Limb (tissue), 2 donors: ENCODE measurements around the gene MRTFA.

ENCODE experiments used
- DNase-seq, 2 donors: peaks; one replicate each; pipeline ENCODE4 v3.0.0-alpha.2; 2016; ENCODE audit errors: extremely low spot score in 2 of 2

The MRTFA gene

GRCh38 chr22:40472579-40472978 lies 163.9 kb downstream of the MRTFA start:
- no peak for DNase-seq

DNA sequence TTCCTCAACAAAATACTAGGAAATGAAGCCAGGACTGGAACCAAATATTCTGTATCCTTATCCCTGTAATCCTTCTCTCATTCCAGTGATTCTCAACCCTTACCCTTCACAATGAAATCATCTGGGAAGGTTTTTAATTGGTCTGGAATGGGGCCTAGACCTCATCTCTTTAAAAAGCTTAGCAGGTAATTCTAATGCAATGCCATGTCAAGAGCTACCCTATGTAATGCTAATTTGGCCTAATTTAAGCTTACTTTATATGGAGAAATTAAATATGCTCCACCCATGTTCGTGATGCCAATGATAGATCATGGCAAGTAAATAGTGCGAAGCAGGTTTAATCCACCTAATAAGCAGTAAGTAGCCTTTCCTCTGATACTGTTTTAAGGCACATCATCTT lies 164.5 kb downstream of the MRTFA start:
- DNase-seq, result no peak

DNA sequence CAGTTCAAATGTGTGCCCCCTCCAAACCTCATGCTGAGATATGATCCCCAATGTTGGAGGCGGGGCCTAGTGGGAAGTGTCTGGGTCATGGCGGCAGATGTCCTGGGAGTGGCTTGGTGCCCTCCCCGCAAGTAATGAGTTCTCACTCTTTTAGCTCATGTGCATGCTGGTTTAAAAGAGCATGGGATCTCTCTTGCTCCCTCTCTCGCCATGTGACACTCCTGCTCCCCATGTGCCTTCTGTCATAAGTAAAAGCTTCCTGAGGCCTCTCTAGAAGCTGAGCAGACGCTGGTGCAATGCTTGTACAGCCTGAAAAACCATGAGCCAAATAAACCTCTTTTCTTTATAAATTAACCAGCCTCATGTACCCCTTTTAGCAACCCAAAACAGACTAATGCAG lies 167.3 kb downstream of the MRTFA start:
- DNase-seq, result no peak

DNA sequence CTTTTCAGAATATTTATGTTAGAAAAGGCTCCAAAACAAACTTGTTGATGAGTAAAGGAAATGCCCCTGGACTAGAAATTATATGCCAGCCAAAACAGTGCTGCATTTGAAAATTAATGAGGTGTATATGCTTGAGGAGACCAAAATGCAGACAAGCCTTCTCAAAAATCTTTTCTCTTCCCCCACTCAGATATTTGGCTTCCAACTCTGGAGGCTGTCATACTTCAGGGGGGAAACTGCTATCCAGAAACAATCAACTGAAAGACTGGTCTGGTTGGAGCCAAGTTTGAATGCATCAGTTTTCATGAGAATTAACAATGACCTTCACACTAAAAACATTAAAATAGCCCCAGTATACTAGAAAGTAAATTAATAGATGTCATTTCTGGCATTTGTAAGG lies 167.9 kb downstream of the MRTFA start:
- no peak for DNase-seq

GRCh38 chr22:40466976-40467375 lies 169.5 kb downstream of the MRTFA start:
- DNase-seq, result no peak

DNA sequence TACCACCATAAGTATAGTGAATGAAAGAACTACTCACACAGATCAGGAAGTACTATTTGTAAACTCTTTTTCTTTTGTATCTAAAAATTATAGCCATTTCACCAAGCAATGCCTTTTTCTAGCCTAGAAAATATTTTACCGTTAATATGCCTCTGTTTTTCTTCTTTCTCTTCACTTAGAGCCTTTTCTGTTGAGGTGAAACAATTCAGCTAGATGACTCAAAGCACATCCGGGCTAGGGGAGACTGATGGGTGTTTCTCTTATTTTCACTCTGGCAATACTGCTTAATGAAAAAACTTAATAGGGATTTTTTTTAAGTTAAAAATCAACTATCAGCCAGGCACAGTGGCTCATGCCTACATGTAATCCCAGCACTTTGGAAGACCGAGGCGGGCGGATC lies 172.8 kb downstream of the MRTFA start:
- no peak for DNase-seq

DNA sequence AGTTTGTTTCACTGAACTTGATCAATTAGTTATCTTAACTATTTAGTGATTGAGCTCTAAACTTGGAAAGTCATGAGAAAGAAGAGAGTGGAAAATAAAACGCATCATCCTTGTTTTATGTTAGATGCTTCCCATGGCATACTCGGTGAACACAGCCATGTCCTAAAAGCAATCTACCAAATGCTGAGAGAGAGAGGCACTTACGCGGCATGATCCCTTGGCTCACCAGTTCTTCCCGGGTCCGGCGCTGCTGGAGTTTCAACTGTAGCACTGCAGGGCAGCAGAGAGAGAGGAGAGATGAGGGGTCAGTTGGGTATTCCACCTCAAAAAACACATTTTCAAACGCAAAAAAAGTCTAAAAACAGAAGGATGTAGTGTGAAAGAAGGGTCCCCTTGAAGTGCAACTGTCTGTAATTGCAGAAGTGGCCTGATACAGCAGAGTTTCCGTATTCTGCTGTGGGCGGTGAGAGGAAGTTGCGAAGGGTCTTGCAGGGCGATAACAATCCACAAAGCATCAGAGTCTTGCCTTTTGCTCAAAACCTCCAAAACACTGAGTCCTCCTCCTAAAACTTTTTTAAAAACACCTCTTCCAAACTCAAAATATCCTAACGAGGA lies 173.4 kb downstream of the MRTFA start:
- DNase-seq, result no peak

DNA sequence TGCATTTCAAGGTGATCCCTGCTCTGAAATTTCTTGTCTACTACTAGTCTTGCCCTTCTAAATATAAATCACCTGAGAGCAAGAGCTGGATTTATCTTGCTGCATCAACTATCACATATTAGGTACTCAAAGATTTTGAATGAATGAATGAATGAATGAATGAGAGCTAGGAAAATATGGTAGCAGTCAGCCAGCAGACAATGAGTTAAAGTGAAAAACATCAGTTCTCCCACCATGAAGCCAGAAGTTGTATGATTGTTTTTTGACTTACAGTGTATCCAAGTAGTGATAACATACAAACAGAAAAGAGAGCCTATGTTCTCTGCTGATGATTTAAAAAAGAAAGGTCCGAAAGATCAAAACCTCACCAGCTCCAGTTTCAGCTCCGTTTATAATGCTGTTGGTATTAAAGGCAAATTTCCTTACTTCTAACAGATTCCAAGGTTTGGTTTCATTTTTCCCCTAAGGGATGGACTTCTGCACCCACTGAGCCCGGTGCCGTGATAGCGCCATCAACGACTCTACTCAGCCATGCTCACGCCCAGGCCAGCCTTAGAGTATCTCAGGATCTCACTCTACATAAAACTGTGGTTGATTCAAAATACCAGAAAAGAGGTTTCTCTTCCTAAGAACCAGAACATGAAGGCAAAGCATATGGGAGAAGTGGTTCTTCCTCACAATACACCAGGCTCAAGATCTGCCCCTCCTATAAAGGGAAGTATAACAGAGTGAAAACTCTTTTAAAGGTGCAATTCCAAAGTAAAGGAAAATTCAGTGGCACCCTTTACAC lies 174.1 kb downstream of the MRTFA start:
- DNase-seq, result no peak

- DNase-seq, result no peak
Measured at GRCh38 chr22:40453671-40454070, 182.8 kb downstream of the MRTFA start.

GRCh38 chr22:40452730-40453487 lies 183.6 kb downstream of the MRTFA start:
- DNase-seq, result no peak

- no peak for DNase-seq
Measured at GRCh38 chr22:40451210-40451609, 185.3 kb downstream of the MRTFA start.

DNA sequence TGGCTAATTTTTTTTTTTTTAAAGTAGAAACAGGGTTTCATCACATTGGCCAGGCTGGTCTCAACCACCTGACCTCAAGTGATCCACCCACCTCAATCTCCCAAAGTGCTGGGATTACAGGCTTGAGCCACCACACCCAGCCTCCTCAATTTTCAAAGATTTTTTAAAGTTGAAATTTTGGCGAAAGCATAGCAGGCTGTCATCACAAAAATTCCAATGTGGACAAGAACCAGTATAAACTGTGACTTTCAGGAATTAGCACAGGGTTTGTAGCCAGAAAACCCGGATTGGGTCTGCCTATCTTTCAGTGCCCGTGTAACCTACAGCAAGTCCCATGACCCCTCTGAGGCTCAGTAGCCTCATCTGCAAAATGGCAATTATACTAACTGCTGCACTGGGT lies 185.9 kb downstream of the MRTFA start:
- DNase-seq, result no peak

DNA sequence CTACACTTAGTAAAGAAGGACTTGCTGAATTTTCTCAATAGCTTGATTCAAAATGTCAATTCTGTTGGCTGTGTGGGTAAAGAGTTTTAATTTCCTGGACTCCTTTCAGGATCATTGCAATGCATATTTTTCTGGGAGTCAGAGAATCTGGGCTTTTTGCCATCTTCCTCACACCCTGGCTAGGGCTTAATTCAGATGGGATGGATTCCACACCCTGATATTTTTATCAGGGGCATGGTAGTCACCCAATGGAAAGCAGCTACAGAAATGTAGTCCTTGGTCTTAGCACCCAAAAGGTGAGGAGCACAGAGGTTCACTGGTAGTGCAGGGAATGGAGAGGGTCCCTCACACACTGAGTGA lies 186.9 kb downstream of the MRTFA start:
- DNase-seq, result no peak

DNA sequence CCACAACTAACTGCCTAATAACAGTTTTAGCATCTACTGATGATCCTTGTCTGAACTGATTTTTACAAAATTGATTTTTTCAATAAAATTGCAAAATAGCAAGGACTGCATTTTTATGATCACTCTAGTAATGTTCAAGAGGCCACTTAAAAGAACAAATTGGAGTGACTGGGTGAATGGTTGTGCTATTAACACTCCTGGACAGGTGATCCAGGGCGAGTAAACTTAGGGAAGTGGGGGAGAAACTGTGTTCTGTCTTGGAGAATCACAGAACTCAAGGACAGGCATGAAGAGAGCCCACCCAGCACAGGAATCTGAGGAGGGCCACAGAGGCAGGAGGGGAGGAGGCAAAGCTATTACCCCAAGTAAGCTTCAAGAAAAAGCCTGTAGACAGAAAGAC lies 190.3 kb downstream of the MRTFA start:
- no peak for DNase-seq

DNA sequence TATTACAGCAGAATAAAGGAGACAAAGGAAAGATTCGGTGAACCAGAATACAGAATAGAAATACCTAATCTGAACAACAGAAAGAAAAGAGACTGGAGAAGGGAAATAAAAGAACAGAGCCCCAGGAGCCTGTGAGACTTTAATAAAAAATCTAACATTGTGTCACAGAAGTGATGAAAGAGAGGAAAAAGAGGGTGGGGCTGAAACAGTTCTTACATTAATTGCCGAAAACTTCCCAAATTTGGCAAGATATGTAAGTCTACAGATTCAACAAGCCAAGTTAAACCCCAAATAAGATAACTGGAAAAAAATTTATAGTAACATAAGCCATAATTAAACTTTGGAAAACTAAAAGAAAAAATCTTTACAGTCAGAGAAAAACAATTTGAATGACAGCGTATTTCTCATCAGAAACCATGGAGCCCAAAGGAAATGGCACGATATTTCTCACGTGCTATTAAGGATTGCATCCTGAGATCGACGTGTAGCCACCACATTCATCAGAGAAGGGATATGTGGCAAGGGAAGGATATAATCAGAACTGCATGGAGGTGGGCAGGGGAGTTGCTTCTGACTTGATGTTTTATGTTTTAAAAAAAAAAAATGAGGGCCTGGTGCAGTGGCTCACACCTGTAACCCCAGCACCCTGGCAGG lies 192.2 kb downstream of the MRTFA start:
- no peak for DNase-seq

GRCh38 chr22:40443732-40444131 lies 192.8 kb downstream of the MRTFA start:
- DNase-seq, result no peak

GRCh38 chr22:40441761-40442390 lies 194.6 kb downstream of the MRTFA start:
- DNase-seq, result no peak

- peak in 1 of 2 donors; percentile 61 for DNase-seq
Measured at GRCh38 chr22:40436505-40437431, 199.8 kb downstream of the MRTFA start.

DNA sequence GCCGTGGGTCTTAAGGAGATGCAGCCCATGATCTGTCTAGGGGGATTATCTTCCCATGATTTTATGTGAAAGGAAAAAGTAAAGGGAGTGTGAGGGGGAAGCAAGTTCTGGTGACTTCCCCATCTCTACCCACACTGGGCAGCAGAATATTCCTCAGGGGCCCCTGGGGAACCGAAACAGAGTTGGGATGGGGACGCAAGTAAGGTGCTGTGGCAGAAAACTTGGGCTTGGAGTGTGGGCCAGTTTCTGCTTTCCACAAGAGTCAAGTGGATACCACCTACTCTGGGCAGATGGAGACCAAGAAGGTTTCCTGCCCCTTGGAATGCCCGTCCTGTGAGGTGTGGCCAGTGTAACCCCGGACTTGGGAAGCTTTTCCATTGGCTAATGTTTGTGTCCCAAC lies 201.8 kb downstream of the MRTFA start:
- DNase-seq, result no peak

DNA sequence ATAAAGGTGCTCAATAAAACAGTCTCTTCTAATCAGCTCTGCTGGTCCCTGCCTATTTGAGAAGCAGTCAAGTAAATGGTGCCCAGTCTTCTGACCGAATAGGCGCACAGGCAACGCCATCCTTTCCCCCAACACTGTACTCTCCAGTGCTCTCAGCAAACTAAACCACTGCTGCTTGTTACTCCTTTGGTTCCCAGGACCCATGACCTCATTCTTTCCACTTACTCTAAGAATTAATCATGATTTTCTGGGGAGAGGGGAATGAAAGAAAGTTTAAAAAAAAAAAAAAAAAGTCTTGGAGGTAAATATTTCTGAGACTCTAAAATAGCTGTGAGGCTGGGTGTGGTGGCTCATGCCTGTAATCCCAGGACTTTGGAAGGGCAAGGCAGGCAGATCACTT lies 202.4 kb downstream of the MRTFA start:
- DNase-seq, result no peak
